HG02852 (cell line): ENCODE results near the gene PCDHGA6.
"Not testable (repeated sequence)": the region's sequence is repeated elsewhere in the genome, so short reads cannot be mapped to it uniquely, and the experiment has no call there.

Source experiments
- ATAC-seq: cut with Tn5 transposase; IDR thresholded peaks from one replicate; pipeline ENCODE4 v1.9.1; 2021; ENCODE audit warnings: mild to moderate bottlenecking, moderate library complexity; ENCODE audit not compliant: unreplicated experiment

The PCDHGA6 gene

GRCh38 chr5:141392429-141393198 lies 18.9 kb downstream of the PCDHGA6 start, which contains the start of gene PCDHGA8:
PCDHGA8 (plus strand) TSS chr5:141392633; CDS start chr5:141392814, 181 bp downstream.
- no peak for ATAC-seq

GRCh38 chr5:141393267-141393666 lies 19.6 kb downstream of the PCDHGA6 start:
- ATAC-seq: no peak

GRCh38 chr5:141394401-141395187 lies 20.9 kb downstream of the PCDHGA6 start:
- ATAC-seq: not testable (repeated sequence)

GRCh38 chr5:141397756-141398551 lies 24.3 kb downstream of the PCDHGA6 start, which contains the start of gene PCDHGB5:
PCDHGB5 (plus strand) TSS chr5:141397947; CDS start chr5:141398128, 181 bp downstream.
- peak; percentile 98 for ATAC-seq

GRCh38 chr5:141398608-141399007 lies 24.9 kb downstream of the PCDHGA6 start:
- no peak for ATAC-seq

GRCh38 chr5:141399555-141400258 lies 26.0 kb downstream of the PCDHGA6 start:
- ATAC-seq: no peak

GRCh38 chr5:141402553-141403243 lies 29.0 kb downstream of the PCDHGA6 start, which contains the start of gene PCDHGA9:
PCDHGA9 (plus strand) TSS chr5:141402778; CDS start chr5:141402953, 175 bp downstream.
- no peak for ATAC-seq

- no peak for ATAC-seq
Measured at GRCh38 chr5:141403387-141403786, 29.7 kb downstream of the PCDHGA6 start.

- peak; percentile 67 for ATAC-seq
Measured at GRCh38 chr5:141407790-141408505, 34.3 kb downstream of the PCDHGA6 start, which contains the start of gene PCDHGB6. PCDHGB6 (plus strand) TSS chr5:141408021; CDS start chr5:141408203, 182 bp downstream.

GRCh38 chr5:141409598-141410306 lies 36.1 kb downstream of the PCDHGA6 start:
- ATAC-seq: no peak

GRCh38 chr5:141411575-141411974 lies 37.9 kb downstream of the PCDHGA6 start:
- ATAC-seq: no peak

- peak; percentile 65 for ATAC-seq
Measured at GRCh38 chr5:141412854-141413539, 39.3 kb downstream of the PCDHGA6 start, which contains the start of gene PCDHGA10. PCDHGA10 (plus strand) TSS chr5:141412987; CDS start chr5:141413176, 189 bp downstream.

GRCh38 chr5:141413540-141414069 lies 39.9 kb downstream of the PCDHGA6 start:
- ATAC-seq: no peak

- not testable (repeated sequence) for ATAC-seq
Measured at GRCh38 chr5:141414548-141415274, 41.0 kb downstream of the PCDHGA6 start.

GRCh38 chr5:141415275-141415618 lies 41.6 kb downstream of the PCDHGA6 start:
- ATAC-seq: not testable (repeated sequence)

- peak; percentile 75 for ATAC-seq
Measured at GRCh38 chr5:141417494-141418172, 43.9 kb downstream of the PCDHGA6 start, which contains the start of gene PCDHGB7. PCDHGB7 (plus strand) TSS chr5:141417677; CDS start chr5:141417860, 183 bp downstream.
